Measurements from ENCODE around the gene TUT7.

TUT7 gene

DNA sequence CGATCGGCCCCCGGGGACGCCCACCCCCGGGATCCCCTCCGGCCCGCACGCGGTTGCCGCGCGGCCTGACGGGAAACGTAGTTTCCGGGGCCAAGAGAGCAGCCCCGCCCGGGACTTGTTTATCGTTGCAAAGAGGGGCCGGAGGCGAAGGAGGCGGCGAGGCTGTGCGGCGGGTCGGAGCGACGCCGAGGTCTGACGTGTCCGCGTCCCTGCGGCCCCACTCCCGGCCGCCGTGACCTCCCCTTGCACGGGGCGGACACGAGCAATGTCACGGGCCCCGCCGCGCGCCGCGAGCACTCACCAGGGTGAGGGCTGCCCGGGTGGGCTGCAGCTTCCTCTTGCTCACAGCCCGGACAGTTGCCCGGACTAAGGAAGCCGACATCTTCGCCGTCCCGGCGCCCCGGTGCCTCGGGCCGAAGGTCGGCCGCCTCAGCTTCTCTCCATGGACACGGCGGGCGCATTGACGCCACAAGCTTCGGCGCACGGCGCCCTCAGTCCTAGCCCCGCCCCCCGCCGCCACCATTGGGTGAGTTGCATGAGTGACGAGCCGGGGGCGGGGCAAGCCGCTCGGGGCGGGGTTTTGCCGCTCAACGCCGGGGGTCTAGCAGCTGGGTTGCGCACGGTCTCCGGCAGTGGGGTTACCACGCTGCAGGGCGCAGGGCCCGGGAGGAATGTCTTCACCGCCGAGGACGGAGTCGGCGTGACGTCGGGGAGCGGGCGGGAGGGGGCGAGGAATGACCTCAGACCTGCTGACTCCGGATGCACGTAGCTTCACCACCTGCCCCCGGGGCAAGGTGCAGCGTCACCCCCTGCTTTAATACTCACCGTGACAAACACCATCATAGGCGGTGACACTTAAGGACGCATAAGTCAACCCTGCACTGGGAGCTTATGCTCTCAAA is 71.9 kb downstream of the TUT7 start, which contains the start of gene ISCA1 (continued):
- TF ChIP-seq IKZF3 (tag by site-specific recombination; IDR thresholded peaks at IDR 0.05) (0 out of 2 replicates have a peak, but pooled peaks have one; percentile 6), SETDB1 (IDR thresholded peaks at IDR 0.05; ENCODE audit: insufficient read length, low read length) (no peak), ZNF404 (tag by site-specific recombination; IDR thresholded peaks at IDR 0.05) (no peak), ZNF664 (tag by site-specific recombination; IDR thresholded peaks at IDR 0.05) (0 out of 2 replicates have a peak, but pooled peaks have one; percentile 13), ZNF133 (tag by site-specific recombination; IDR thresholded peaks at IDR 0.05) (no peak; the same call in 1 of the 2 replicates), ZNF302 (tag by site-specific recombination; IDR thresholded peaks at IDR 0.05; ENCODE audit: low read depth) (no peak), ZNF510 (tag by site-specific recombination; IDR thresholded peaks at IDR 0.05; ENCODE audit: insufficient replicate concordance) (no peak), ZNF544 (tag by site-specific recombination; IDR thresholded peaks at IDR 0.05) (no peak), SP3 (tag by site-specific recombination; IDR thresholded peaks at IDR 0.05) (peak; percentile 74), ZNF37A (tag by site-specific recombination; IDR thresholded peaks at IDR 0.05) (no peak), GFI1B (tag by site-specific recombination; IDR thresholded peaks at IDR 0.05) (no peak), ZNF23 (tag by site-specific recombination; IDR thresholded peaks at IDR 0.05; ENCODE audit: borderline replicate concordance) (no peak), ZFP69B (tag by site-specific recombination; IDR thresholded peaks at IDR 0.05) (peak; percentile 68), ZNF24 (tag by site-specific recombination; IDR thresholded peaks at IDR 0.05) (peak; percentile 88; the same call in 1 of the 2 replicates), ZNF394 (tag by site-specific recombination; IDR thresholded peaks at IDR 0.05; ENCODE audit: borderline replicate concordance) (peak; percentile 92), KLF10 (tag by site-specific recombination; IDR thresholded peaks at IDR 0.05) (peak; percentile 60; the same call in 1 of the 2 replicates), YY1 (tag by site-specific recombination; IDR thresholded peaks at IDR 0.05) (peak; percentile 59; the same call in 1 of the 2 replicates), ZNF426 (tag by site-specific recombination; IDR thresholded peaks at IDR 0.05) (no peak)
- TF ChIP-seq, protein P1, sequence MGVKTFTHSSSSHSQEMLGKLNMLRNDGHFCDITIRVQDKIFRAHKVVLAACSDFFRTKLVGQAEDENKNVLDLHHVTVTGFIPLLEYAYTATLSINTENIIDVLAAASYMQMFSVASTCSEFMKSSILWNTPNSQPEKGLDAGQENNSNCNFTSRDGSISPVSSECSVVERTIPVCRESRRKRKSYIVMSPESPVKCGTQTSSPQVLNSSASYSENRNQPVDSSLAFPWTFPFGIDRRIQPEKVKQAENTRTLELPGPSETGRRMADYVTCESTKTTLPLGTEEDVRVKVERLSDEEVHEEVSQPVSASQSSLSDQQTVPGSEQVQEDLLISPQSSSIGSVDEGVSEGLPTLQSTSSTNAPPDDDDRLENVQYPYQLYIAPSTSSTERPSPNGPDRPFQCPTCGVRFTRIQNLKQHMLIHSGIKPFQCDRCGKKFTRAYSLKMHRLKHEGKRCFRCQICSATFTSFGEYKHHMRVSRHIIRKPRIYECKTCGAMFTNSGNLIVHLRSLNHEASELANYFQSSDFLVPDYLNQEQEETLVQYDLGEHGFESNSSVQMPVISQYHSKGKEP (tag by site-specific recombination; IDR thresholded peaks at IDR 0.05): 0 out of 2 replicates have a peak, but pooled peaks have one; percentile 43
- TF ChIP-seq, protein P2, sequence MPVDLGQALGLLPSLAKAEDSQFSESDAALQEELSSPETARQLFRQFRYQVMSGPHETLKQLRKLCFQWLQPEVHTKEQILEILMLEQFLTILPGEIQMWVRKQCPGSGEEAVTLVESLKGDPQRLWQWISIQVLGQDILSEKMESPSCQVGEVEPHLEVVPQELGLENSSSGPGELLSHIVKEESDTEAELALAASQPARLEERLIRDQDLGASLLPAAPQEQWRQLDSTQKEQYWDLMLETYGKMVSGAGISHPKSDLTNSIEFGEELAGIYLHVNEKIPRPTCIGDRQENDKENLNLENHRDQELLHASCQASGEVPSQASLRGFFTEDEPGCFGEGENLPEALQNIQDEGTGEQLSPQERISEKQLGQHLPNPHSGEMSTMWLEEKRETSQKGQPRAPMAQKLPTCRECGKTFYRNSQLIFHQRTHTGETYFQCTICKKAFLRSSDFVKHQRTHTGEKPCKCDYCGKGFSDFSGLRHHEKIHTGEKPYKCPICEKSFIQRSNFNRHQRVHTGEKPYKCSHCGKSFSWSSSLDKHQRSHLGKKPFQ (tag by site-specific recombination; IDR thresholded peaks at IDR 0.05): no peak
- TF ChIP-seq, protein P3, sequence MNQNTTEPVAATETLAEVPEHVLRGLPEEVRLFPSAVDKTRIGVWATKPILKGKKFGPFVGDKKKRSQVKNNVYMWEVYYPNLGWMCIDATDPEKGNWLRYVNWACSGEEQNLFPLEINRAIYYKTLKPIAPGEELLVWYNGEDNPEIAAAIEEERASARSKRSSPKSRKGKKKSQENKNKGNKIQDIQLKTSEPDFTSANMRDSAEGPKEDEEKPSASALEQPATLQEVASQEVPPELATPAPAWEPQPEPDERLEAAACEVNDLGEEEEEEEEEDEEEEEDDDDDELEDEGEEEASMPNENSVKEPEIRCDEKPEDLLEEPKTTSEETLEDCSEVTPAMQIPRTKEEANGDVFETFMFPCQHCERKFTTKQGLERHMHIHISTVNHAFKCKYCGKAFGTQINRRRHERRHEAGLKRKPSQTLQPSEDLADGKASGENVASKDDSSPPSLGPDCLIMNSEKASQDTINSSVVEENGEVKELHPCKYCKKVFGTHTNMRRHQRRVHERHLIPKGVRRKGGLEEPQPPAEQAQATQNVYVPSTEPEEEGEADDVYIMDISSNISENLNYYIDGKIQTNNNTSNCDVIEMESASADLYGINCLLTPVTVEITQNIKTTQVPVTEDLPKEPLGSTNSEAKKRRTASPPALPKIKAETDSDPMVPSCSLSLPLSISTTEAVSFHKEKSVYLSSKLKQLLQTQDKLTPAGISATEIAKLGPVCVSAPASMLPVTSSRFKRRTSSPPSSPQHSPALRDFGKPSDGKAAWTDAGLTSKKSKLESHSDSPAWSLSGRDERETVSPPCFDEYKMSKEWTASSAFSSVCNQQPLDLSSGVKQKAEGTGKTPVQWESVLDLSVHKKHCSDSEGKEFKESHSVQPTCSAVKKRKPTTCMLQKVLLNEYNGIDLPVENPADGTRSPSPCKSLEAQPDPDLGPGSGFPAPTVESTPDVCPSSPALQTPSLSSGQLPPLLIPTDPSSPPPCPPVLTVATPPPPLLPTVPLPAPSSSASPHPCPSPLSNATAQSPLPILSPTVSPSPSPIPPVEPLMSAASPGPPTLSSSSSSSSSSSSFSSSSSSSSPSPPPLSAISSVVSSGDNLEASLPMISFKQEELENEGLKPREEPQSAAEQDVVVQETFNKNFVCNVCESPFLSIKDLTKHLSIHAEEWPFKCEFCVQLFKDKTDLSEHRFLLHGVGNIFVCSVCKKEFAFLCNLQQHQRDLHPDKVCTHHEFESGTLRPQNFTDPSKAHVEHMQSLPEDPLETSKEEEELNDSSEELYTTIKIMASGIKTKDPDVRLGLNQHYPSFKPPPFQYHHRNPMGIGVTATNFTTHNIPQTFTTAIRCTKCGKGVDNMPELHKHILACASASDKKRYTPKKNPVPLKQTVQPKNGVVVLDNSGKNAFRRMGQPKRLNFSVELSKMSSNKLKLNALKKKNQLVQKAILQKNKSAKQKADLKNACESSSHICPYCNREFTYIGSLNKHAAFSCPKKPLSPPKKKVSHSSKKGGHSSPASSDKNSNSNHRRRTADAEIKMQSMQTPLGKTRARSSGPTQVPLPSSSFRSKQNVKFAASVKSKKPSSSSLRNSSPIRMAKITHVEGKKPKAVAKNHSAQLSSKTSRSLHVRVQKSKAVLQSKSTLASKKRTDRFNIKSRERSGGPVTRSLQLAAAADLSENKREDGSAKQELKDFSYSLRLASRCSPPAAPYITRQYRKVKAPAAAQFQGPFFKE (tag by site-specific recombination; IDR thresholded peaks at IDR 0.05; ENCODE audit: borderline replicate concordance): 0 out of 2 replicates have a peak, but pooled peaks have one; percentile 70
- TF ChIP-seq, protein P4, sequence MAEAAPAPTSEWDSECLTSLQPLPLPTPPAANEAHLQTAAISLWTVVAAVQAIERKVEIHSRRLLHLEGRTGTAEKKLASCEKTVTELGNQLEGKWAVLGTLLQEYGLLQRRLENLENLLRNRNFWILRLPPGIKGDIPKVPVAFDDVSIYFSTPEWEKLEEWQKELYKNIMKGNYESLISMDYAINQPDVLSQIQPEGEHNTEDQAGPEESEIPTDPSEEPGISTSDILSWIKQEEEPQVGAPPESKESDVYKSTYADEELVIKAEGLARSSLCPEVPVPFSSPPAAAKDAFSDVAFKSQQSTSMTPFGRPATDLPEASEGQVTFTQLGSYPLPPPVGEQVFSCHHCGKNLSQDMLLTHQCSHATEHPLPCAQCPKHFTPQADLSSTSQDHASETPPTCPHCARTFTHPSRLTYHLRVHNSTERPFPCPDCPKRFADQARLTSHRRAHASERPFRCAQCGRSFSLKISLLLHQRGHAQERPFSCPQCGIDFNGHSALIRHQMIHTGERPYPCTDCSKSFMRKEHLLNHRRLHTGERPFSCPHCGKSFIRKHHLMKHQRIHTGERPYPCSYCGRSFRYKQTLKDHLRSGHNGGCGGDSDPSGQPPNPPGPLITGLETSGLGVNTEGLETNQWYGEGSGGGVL (tag by site-specific recombination; IDR thresholded peaks at IDR 0.05): peak; percentile 63
- TF ChIP-seq, protein P5, sequence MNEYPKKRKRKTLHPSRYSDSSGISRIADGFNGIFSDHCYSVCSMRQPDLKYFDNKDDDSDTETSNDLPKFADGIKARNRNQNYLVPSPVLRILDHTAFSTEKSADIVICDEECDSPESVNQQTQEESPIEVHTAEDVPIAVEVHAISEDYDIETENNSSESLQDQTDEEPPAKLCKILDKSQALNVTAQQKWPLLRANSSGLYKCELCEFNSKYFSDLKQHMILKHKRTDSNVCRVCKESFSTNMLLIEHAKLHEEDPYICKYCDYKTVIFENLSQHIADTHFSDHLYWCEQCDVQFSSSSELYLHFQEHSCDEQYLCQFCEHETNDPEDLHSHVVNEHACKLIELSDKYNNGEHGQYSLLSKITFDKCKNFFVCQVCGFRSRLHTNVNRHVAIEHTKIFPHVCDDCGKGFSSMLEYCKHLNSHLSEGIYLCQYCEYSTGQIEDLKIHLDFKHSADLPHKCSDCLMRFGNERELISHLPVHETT (tag by site-specific recombination; IDR thresholded peaks at IDR 0.05): peak; percentile 90
- TF ChIP-seq, protein P6, sequence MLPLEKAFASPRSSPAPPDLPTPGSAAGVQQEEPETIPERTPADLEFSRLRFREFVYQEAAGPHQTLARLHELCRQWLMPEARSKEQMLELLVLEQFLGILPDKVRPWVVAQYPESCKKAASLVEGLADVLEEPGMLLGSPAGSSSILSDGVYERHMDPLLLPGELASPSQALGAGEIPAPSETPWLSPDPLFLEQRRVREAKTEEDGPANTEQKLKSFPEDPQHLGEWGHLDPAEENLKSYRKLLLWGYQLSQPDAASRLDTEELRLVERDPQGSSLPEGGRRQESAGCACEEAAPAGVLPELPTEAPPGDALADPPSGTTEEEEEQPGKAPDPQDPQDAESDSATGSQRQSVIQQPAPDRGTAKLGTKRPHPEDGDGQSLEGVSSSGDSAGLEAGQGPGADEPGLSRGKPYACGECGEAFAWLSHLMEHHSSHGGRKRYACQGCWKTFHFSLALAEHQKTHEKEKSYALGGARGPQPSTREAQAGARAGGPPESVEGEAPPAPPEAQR (tag by site-specific recombination; IDR thresholded peaks at IDR 0.05): no peak
